ENCODE data around the gene OR2F2. TPM values are rescaled to one million over a fixed set of nuclear protein-coding genes. Genes with fewer than 3 reads are reported as not detected.

The OR2F2 gene
- total RNA-seq, 1 donor from 2014 or later: not detected

DNA sequence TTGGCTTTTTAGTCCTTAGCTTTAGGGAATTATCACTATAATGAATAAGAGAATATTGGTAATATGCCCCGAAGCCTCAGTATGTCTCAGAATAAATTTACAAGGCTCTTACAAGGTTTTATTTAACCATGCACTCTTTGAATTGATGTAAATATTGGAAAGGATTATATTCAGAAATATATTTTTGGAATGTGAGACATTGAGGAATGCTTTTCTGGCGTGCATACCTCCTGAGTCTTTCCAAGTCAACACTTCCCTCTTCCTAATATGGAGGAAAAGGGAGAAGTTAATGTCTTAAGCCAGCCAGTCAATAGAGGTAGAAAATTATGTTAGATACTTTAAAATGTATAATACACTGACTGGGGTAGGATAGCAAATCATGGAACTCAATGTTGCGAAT lies 18.4 kb downstream of the OR2F2 start:
- no peak for DNase-seq (ENCODE audit: extremely low spot score, unreplicated experiment)
- no peaks in the 10 kb centered on the region for H3K4me1 Mint-ChIP-seq (ENCODE audit: unreplicated experiment)
- no peak overlapping the region for H3K4me3 Mint-ChIP-seq (ENCODE audit: unreplicated experiment)
- H3K27ac Mint-ChIP-seq (ENCODE audit: unreplicated experiment): no peak overlapping the region
- no peaks in the 10 kb centered on the region for H3K36me3 Mint-ChIP-seq (ENCODE audit: unreplicated experiment)
- TF ChIP-seq, protein P1, sequence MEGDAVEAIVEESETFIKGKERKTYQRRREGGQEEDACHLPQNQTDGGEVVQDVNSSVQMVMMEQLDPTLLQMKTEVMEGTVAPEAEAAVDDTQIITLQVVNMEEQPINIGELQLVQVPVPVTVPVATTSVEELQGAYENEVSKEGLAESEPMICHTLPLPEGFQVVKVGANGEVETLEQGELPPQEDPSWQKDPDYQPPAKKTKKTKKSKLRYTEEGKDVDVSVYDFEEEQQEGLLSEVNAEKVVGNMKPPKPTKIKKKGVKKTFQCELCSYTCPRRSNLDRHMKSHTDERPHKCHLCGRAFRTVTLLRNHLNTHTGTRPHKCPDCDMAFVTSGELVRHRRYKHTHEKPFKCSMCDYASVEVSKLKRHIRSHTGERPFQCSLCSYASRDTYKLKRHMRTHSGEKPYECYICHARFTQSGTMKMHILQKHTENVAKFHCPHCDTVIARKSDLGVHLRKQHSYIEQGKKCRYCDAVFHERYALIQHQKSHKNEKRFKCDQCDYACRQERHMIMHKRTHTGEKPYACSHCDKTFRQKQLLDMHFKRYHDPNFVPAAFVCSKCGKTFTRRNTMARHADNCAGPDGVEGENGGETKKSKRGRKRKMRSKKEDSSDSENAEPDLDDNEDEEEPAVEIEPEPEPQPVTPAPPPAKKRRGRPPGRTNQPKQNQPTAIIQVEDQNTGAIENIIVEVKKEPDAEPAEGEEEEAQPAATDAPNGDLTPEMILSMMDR (IDR thresholded peaks at IDR 0.05): no peak
- peaks cover 37% of the 10 kb centered on the region for H3K27me3 Mint-ChIP-seq (ENCODE audit: unreplicated experiment)
- H3K9me3 Mint-ChIP-seq (ENCODE audit: unreplicated experiment): no peaks in the 10 kb centered on the region

DNA sequence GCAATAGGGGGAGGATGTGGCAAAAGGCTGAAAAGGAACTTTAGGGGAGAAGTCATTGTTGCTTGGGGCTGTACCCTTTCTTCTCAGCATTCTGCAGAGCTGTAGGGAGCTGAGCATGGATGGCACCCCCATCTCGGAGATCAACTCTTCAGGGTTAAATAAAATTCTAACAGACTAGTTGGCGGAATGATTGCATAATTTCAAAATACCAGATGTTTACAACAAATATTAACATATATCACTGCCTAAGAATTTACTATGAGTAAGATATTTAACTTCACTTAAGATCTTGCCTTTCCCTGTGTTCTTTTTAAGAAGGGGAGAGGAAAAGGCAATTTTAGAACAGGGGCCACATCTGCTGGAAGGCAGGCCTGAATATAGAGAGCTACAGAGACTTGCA lies 19.1 kb downstream of the OR2F2 start:
- TF ChIP-seq, protein P1 (IDR thresholded peaks at IDR 0.05): no peak
- no peaks in the 10 kb centered on the region for H3K4me1 Mint-ChIP-seq (ENCODE audit: unreplicated experiment)
- H3K4me3 Mint-ChIP-seq (ENCODE audit: unreplicated experiment): no peak overlapping the region
- DNase-seq (ENCODE audit: extremely low spot score, unreplicated experiment): no peak
- H3K27ac Mint-ChIP-seq (ENCODE audit: unreplicated experiment): no peak overlapping the region
- H3K27me3 Mint-ChIP-seq (ENCODE audit: unreplicated experiment): peaks cover 39% of the 10 kb centered on the region
- no peaks in the 10 kb centered on the region for H3K36me3 Mint-ChIP-seq (ENCODE audit: unreplicated experiment)
- no peaks in the 10 kb centered on the region for H3K9me3 Mint-ChIP-seq (ENCODE audit: unreplicated experiment)

DNA sequence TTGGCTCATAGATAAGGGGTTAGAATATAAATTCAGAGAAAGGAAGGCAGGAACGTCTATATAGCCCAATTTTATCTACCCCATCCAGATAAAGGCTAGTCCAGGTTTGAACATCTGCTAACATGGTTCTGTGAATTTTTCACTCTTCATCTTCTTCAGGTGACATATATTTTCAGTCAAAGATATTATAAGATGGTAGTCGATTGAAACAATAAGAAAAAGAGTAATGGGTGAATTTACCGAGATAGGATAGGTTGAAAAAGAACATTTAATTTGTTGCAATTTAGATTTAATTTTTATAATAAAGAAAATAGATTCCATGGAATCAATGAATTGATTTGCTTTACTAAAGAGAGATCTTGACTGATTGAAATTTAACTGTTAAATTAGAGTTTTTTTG lies 19.5 kb downstream of the OR2F2 start, which contains the start of gene OR2F1:
Gene OR2F1, plus strand, starts transcription at position 301 of the 400 bp plus-strand sequence. CDS start 5,127 bp downstream, outside the sequence.
- H3K9me3 Mint-ChIP-seq (ENCODE audit: unreplicated experiment): no peaks in the 10 kb centered on the region
- TF ChIP-seq, protein P1 (IDR thresholded peaks at IDR 0.05): no peak
- H3K36me3 Mint-ChIP-seq (ENCODE audit: unreplicated experiment): no peaks in the 10 kb centered on the region
- no peak within 1 kb of the TSS for H3K4me3 Mint-ChIP-seq (ENCODE audit: unreplicated experiment)
- no peaks in the 10 kb centered on the region for H3K4me1 Mint-ChIP-seq (ENCODE audit: unreplicated experiment)
- peaks cover 42% of the 10 kb centered on the region for H3K27me3 Mint-ChIP-seq (ENCODE audit: unreplicated experiment)
- H3K27ac Mint-ChIP-seq (ENCODE audit: unreplicated experiment): no peak within 1 kb of the TSS
- no peak for DNase-seq (ENCODE audit: extremely low spot score, unreplicated experiment)

DNA sequence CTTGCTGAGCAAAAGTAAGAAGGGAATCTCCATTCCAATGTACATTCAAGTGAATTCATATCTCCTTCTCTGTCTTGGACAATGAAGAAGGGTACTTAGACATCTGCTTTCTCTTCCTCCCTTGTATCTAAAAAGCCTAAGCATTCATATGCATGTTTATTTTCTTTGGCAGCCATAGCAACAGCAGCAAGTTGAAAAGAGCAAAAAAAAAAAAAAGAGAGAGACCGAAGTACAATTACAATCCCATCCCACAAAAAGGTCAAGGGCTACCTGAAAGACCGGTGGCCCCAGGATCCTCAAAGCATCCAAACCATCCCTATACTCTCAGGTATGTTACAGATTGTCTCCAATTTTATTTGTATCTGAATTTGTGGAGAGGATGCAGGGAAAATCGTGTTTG lies 23.7 kb downstream of the OR2F2 start:
- TF ChIP-seq, protein P1 (IDR thresholded peaks at IDR 0.05): no peak
- H3K27me3 Mint-ChIP-seq (ENCODE audit: unreplicated experiment): peaks cover 49% of the 10 kb centered on the region
- DNase-seq (ENCODE audit: extremely low spot score, unreplicated experiment): no peak
- no peak overlapping the region for H3K27ac Mint-ChIP-seq (ENCODE audit: unreplicated experiment)
- no peaks in the 10 kb centered on the region for H3K36me3 Mint-ChIP-seq (ENCODE audit: unreplicated experiment)
- no peaks in the 10 kb centered on the region for H3K4me1 Mint-ChIP-seq (ENCODE audit: unreplicated experiment)
- H3K9me3 Mint-ChIP-seq (ENCODE audit: unreplicated experiment): no peaks in the 10 kb centered on the region
- no peak overlapping the region for H3K4me3 Mint-ChIP-seq (ENCODE audit: unreplicated experiment)

DNA sequence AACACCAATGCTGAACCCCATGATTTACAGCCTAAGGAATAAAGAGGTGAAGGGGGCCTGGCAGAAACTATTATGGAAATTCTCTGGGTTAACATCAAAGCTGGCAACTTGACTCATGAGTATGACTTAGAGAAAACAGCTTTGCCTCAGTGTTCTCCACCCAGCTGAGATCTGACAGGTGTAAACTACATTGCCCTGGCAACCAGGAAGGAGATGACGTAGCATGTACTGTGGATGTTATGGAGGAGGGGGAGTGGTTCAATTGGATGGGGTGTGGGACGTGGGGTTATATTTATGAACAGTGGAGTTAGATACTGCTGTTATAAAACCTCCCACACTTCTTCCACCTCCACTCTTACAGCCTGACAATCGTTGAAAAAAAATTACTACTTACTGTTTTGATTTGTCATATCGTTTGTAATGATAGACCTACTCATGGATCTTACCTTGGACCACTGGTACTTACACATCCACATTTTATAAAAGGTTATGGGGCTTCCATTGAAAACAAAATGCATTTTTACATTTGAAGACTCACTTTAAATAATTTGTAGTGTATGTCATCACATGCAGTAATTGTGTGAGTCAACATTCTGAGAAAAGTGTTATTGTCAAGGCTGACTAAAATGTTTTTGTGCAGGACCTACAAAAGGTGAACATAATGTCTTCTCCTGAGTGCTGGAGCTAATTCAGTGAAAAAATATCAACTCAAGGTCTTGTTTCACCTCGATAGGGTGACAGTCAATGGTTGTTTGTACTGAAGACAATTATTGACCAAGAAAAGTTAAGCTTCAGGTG lies 26.0 kb downstream of the OR2F2 start:
- Mint-ChIP-seq H3K4me3 (ENCODE audit: unreplicated experiment) (no peak overlapping the region), H3K4me1 (ENCODE audit: unreplicated experiment) (no peaks in the 10 kb centered on the region), H3K27me3 (ENCODE audit: unreplicated experiment) (peaks cover 43% of the 10 kb centered on the region), H3K27ac (ENCODE audit: unreplicated experiment) (no peak overlapping the region), H3K36me3 (ENCODE audit: unreplicated experiment) (no peaks in the 10 kb centered on the region), H3K9me3 (ENCODE audit: unreplicated experiment) (no peaks in the 10 kb centered on the region)
- TF ChIP-seq, protein P1 (IDR thresholded peaks at IDR 0.05): no peak
- no peak for DNase-seq (ENCODE audit: extremely low spot score, unreplicated experiment)
